Measurements from ENCODE around the gene CNKSR3. TPM values are rescaled to one million over a fixed set of nuclear protein-coding genes. Genes with fewer than 3 reads are reported as not detected.

The CNKSR3 gene
- total RNA-seq, 2 donors from 2014 or later, result 5.9 to 8.0 TPM

- peaks cover 3% of the 10 kb centered on the region for H3K4me1 Mint-ChIP-seq
- H3K4me3 Mint-ChIP-seq, result no peak overlapping the region
- no peak overlapping the region for H3K27ac ChIP-seq (ENCODE audit: low read depth, low read length)
- H3K27me3 ChIP-seq (ENCODE audit: control insufficient read depth, insufficient read depth, low read length, poor library complexity, severe bottlenecking), result no peaks in the 10 kb centered on the region
- DNase-seq, result no peak
- no peak overlapping the region for H3K27ac Mint-ChIP-seq
- H3K9me3 ChIP-seq (ENCODE audit: control insufficient read depth, low read length), result no peaks in the 10 kb centered on the region
- H3K4me3 ChIP-seq (ENCODE audit: low read length), result no peak overlapping the region
- H3K36me3 ChIP-seq (ENCODE audit: control insufficient read depth, insufficient read depth, low read length), result no peaks in the 10 kb centered on the region
- WGBS, 2 experiments (ENCODE audit: insufficient coverage in 1 of 2, insufficient read length in 1 of 2), result 97% methylated on average over 12 of the region's 12 CpGs
- TF ChIP-seq CTCF (conservative IDR thresholded peaks at IDR 0.05), result no peak
- peaks cover 12% of the 10 kb centered on the region for H3K36me3 Mint-ChIP-seq (ENCODE audit: low read depth)
- no peaks in the 10 kb centered on the region for H3K4me1 ChIP-seq (ENCODE audit: control insufficient read depth, insufficient read depth, low read length)
- H3K9ac ChIP-seq (ENCODE audit: extremely low read depth, low read length, poor library complexity, severe bottlenecking), result no peak overlapping the region
- H3K27me3 Mint-ChIP-seq (ENCODE audit: insufficient read depth), result no peaks in the 10 kb centered on the region
- H3K9me3 Mint-ChIP-seq, result peaks cover 3% of the 10 kb centered on the region
These were observed 68.5 kb downstream of the CNKSR3 start for GRCh38 chr6:154441995-154442310.

- no peaks in the 10 kb centered on the region for H3K4me1 ChIP-seq (ENCODE audit: control insufficient read depth, insufficient read depth, low read length)
- H3K9ac ChIP-seq (ENCODE audit: extremely low read depth, low read length, poor library complexity, severe bottlenecking), result no peak overlapping the region
- no peaks in the 10 kb centered on the region for H3K9me3 ChIP-seq (ENCODE audit: control insufficient read depth, low read length)
- WGBS, 2 experiments (ENCODE audit: insufficient coverage in 1 of 2, insufficient read length in 1 of 2), result 88 to 100% methylated on average over 1 of the region's 1 CpG
- Mint-ChIP-seq H3K4me1 (peaks cover 3% of the 10 kb centered on the region), H3K27ac (no peak overlapping the region), H3K27me3 (ENCODE audit: insufficient read depth) (no peaks in the 10 kb centered on the region), H3K9me3 (peaks cover 3% of the 10 kb centered on the region), H3K4me3 (no peak overlapping the region), H3K36me3 (ENCODE audit: low read depth) (peaks cover 23% of the 10 kb centered on the region)
- DNase-seq, result no peak
- TF ChIP-seq CTCF (conservative IDR thresholded peaks at IDR 0.05), result no peak
- H3K27ac ChIP-seq (ENCODE audit: low read depth, low read length), result no peak overlapping the region
- H3K36me3 ChIP-seq (ENCODE audit: control insufficient read depth, insufficient read depth, low read length), result no peaks in the 10 kb centered on the region
- H3K4me3 ChIP-seq (ENCODE audit: low read length), result no peak overlapping the region
- H3K27me3 ChIP-seq (ENCODE audit: control insufficient read depth, insufficient read depth, low read length, poor library complexity, severe bottlenecking), result no peaks in the 10 kb centered on the region
These were observed 70.0 kb downstream of the CNKSR3 start for GRCh38 chr6:154440422-154441043.

GRCh38 chr6:154440022-154440421 is 70.5 kb downstream of the CNKSR3 start:
- H3K9ac ChIP-seq (ENCODE audit: extremely low read depth, low read length, poor library complexity, severe bottlenecking), result no peak overlapping the region
- H3K4me3 ChIP-seq (ENCODE audit: low read length), result no peak overlapping the region
- no peak overlapping the region for H3K27ac ChIP-seq (ENCODE audit: low read depth, low read length)
- H3K9me3 ChIP-seq (ENCODE audit: control insufficient read depth, low read length), result no peaks in the 10 kb centered on the region
- H3K27me3 Mint-ChIP-seq (ENCODE audit: insufficient read depth), result no peaks in the 10 kb centered on the region
- peaks cover 3% of the 10 kb centered on the region for H3K4me1 Mint-ChIP-seq
- WGBS, 2 experiments (ENCODE audit: insufficient coverage in 1 of 2, insufficient read length in 1 of 2), result 67 to 93% methylated on average over 2 to 3 of the region's 3 CpGs
- no peaks in the 10 kb centered on the region for H3K27me3 ChIP-seq (ENCODE audit: control insufficient read depth, insufficient read depth, low read length, poor library complexity, severe bottlenecking)
- peaks cover 3% of the 10 kb centered on the region for H3K9me3 Mint-ChIP-seq
- no peak overlapping the region for H3K4me3 Mint-ChIP-seq
- H3K36me3 ChIP-seq (ENCODE audit: control insufficient read depth, insufficient read depth, low read length), result no peaks in the 10 kb centered on the region
- TF ChIP-seq CTCF (conservative IDR thresholded peaks at IDR 0.05), result no peak
- DNase-seq, result no peak
- no peak overlapping the region for H3K27ac Mint-ChIP-seq
- H3K36me3 Mint-ChIP-seq (ENCODE audit: low read depth), result peaks cover 25% of the 10 kb centered on the region
- no peaks in the 10 kb centered on the region for H3K4me1 ChIP-seq (ENCODE audit: control insufficient read depth, insufficient read depth, low read length)

Data from endodermal cell (in vitro differentiated cells).